Measurements from ENCODE around the gene CYP1B1. TPM values are rescaled to one million over a fixed set of nuclear protein-coding genes. Genes with fewer than 3 reads are reported as not detected.
"Not testable (repeated sequence)": the region's sequence is repeated elsewhere in the genome, so short reads cannot be mapped to it uniquely, and the experiment has no call there.

The CYP1B1 gene
- total RNA-seq, 1 experiment from 2014 or later = 36.3 TPM

DNA sequence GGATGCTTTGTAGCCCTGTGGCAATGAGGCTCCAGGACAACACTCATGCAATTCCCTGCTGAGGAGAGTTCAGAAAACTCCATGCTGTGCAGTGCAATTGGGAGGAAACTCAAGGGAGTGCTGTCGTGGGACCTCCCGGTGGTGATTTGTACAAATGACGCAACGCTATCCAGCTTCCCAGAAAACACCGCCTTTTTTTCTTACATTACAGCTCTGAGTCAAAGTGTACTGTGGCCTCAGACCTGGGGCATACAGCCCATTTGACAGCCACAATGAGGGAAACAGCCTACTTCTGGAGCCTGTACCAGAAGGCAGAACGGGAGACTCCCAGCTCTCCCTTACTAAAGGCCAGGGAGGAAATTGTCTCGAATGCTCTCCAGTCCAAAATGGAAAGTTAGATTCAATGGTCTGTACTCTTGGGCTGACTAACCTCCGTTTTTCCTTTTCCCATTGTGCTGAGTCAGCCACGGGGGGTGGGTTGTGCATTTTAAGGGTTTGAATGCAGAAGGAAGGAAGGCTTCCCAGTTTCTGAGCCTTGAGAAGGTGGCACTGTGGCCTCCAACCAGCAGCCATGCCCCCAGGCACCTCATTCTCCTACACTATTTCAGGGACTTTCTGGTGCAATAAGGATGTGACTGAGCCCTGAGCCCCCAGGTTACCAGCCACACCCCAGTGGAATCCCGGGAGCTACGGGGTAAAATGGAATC is 16.4 kb upstream of the CYP1B1 start:
- no peaks in the 10 kb centered on the region for H3K9me3 ChIP-seq (ENCODE audit: insufficient read depth, low read depth)
- H3F3A ChIP-seq (ENCODE audit: insufficient read depth, low read depth) = peaks cover 57% of the 10 kb centered on the region
- no peaks in the 10 kb centered on the region for H3K27me3 ChIP-seq (ENCODE audit: insufficient read depth, low read depth)
- H3K27ac ChIP-seq = peak overlapping the region; percentile 92
- H3K9me2 ChIP-seq (ENCODE audit: insufficient read depth) = no peaks in the 10 kb centered on the region
- peak overlapping the region; percentile 35; the same call in 1 of the 2 replicates for H2AFZ ChIP-seq
- peak; percentile 50 to 88 for DNase-seq
- TF ChIP-seq, protein P1, sequence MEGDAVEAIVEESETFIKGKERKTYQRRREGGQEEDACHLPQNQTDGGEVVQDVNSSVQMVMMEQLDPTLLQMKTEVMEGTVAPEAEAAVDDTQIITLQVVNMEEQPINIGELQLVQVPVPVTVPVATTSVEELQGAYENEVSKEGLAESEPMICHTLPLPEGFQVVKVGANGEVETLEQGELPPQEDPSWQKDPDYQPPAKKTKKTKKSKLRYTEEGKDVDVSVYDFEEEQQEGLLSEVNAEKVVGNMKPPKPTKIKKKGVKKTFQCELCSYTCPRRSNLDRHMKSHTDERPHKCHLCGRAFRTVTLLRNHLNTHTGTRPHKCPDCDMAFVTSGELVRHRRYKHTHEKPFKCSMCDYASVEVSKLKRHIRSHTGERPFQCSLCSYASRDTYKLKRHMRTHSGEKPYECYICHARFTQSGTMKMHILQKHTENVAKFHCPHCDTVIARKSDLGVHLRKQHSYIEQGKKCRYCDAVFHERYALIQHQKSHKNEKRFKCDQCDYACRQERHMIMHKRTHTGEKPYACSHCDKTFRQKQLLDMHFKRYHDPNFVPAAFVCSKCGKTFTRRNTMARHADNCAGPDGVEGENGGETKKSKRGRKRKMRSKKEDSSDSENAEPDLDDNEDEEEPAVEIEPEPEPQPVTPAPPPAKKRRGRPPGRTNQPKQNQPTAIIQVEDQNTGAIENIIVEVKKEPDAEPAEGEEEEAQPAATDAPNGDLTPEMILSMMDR (conservative IDR thresholded peaks at IDR 0.05) = no peak
- TF ChIP-seq EZH2 (IDR thresholded peaks at IDR 0.05; ENCODE audit: low read depth) = no peak
- no peaks in the 10 kb centered on the region for H3K36me3 ChIP-seq (ENCODE audit: low read depth)
- peak overlapping the region; percentile 24; the same call in 1 of the 2 replicates for H3K4me3 ChIP-seq
- intact Hi-C loops (cut with micrococcal nuclease; ENCODE audit: unreplicated experiment) = loop anchor here (10.0 kb wide), 1 partner anchor 282 kb away; the partner anchor contains the start of gene ATL2
- peaks cover 23% of the 10 kb centered on the region for H3K79me2 ChIP-seq (ENCODE audit: low read depth)
- CTCF ChIA-PET = interaction anchor here (0.9 kb wide), 1 partner anchor 12 kb away, joined by 3 read pairs; no protein-coding TSS in a partner anchor
- H4K20me1 ChIP-seq (ENCODE audit: insufficient read depth) = no peaks in the 10 kb centered on the region
- no TSS peak for BruUV-seq (replicated peaks)
- POLR2A ChIA-PET (ENCODE audit: unreplicated experiment) = interaction anchor here (0.7 to 0.8 kb wide), 4 partner anchors 12 to 16 kb away, joined by 3 to 7 read pairs (median 4); no protein-coding TSS in a partner anchor
- H3K4me2 ChIP-seq = peak overlapping the region; percentile 69
- H3K4me1 ChIP-seq (replicated peaks; ENCODE audit: insufficient read depth) = peaks cover 60% of the 10 kb centered on the region

DNA sequence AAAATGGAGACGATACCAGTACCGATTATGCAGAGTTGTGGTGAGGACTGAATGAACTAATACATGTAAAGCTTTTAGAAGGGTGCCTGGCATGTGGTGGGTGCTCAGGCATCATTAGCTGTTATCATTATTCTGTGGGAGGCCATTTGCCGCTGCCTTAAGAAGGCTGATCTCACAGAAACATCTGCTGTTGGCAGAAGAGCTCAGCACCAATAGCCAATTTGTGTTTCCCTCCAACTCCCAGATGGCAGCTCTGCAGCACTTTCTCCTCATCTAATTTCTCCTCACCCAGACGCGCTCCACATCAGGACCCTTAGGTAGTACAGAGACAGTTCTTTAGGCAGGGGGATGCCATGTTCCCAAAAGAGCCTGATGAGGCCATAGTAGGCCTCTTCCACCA is 15.8 kb upstream of the CYP1B1 start:
- H3K79me2 ChIP-seq (ENCODE audit: low read depth) = peaks cover 22% of the 10 kb centered on the region
- H3K27me3 ChIP-seq (ENCODE audit: insufficient read depth, low read depth) = no peaks in the 10 kb centered on the region
- peaks cover 51% of the 10 kb centered on the region for H3F3A ChIP-seq (ENCODE audit: insufficient read depth, low read depth)
- peak overlapping the region; percentile 69 for H3K4me2 ChIP-seq
- H3K4me1 ChIP-seq (replicated peaks; ENCODE audit: insufficient read depth) = peaks cover 54% of the 10 kb centered on the region
- no peaks in the 10 kb centered on the region for H3K9me2 ChIP-seq (ENCODE audit: insufficient read depth)
- H3K36me3 ChIP-seq (ENCODE audit: low read depth) = no peaks in the 10 kb centered on the region
- DNase-seq = no peak
- no peaks in the 10 kb centered on the region for H3K9me3 ChIP-seq (ENCODE audit: insufficient read depth, low read depth)
- intact Hi-C loops (cut with micrococcal nuclease; ENCODE audit: unreplicated experiment) = loop anchor here (10.0 kb wide), 1 partner anchor 283 kb away; the partner anchor contains the start of gene ATL2
- peak overlapping the region; percentile 35; the same call in 1 of the 2 replicates for H2AFZ ChIP-seq
- TF ChIP-seq, protein P1 (conservative IDR thresholded peaks at IDR 0.05) = no peak
- no peak for TF ChIP-seq EZH2 (IDR thresholded peaks at IDR 0.05; ENCODE audit: low read depth)
- no peaks in the 10 kb centered on the region for H4K20me1 ChIP-seq (ENCODE audit: insufficient read depth)
- H3K4me3 ChIP-seq = peak overlapping the region; percentile 24; the same call in 1 of the 2 replicates
- H3K27ac ChIP-seq = peak overlapping the region; percentile 92
- BruUV-seq (replicated peaks) = no TSS peak
- POLR2A ChIA-PET (ENCODE audit: unreplicated experiment) = interaction anchor here (0.7 kb wide), 2 partner anchors 13 to 14 kb away, joined by 3 to 4 read pairs; no protein-coding TSS in a partner anchor
- CTCF ChIA-PET = no interaction called here

DNA sequence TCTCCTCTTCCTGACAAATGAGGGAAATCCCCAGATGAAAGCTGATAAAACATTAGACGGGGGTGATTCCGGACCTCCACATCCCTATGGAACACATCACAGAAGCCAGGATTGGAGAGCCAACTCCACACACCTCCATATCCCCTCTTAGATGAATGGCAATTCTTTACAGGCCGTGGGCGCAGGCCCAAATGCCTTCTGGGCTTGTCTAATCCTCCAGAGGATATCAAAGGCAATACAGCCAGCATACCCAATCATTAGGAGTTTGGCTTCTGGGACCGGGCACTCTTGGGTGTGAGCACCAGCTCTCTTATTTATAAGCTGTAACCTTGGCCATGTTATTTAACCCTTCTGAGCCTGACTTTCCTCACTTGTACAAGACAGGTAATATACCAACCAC is 15.0 kb upstream of the CYP1B1 start:
- no peaks in the 10 kb centered on the region for H4K20me1 ChIP-seq (ENCODE audit: insufficient read depth)
- TF ChIP-seq EZH2 (IDR thresholded peaks at IDR 0.05; ENCODE audit: low read depth) = no peak
- TF ChIP-seq, protein P1 (conservative IDR thresholded peaks at IDR 0.05) = no peak
- no peak overlapping the region for H2AFZ ChIP-seq
- H3K4me1 ChIP-seq (replicated peaks; ENCODE audit: insufficient read depth) = peaks cover 48% of the 10 kb centered on the region
- DNase-seq = no peak
- no TSS peak for BruUV-seq (replicated peaks)
- peak overlapping the region; percentile 92 for H3K27ac ChIP-seq
- H3K4me2 ChIP-seq = no peak overlapping the region
- H3K4me3 ChIP-seq = no peak overlapping the region
- intact Hi-C loops (cut with micrococcal nuclease; ENCODE audit: unreplicated experiment) = loop anchor here (10.0 kb wide), 1 partner anchor 284 kb away; the partner anchor contains the start of gene ATL2
- H3K27me3 ChIP-seq (ENCODE audit: insufficient read depth, low read depth) = no peaks in the 10 kb centered on the region
- H3K79me2 ChIP-seq (ENCODE audit: low read depth) = peaks cover 22% of the 10 kb centered on the region
- ChIA-PET CTCF (interaction anchor here (1.1 kb wide), 1 partner anchor 14 kb away, joined by 4 read pairs; no protein-coding TSS in a partner anchor), POLR2A (ENCODE audit: unreplicated experiment) (no interaction called here)
- no peaks in the 10 kb centered on the region for H3K9me2 ChIP-seq (ENCODE audit: insufficient read depth)
- H3F3A ChIP-seq (ENCODE audit: insufficient read depth, low read depth) = peaks cover 46% of the 10 kb centered on the region
- H3K9me3 ChIP-seq (ENCODE audit: insufficient read depth, low read depth) = no peaks in the 10 kb centered on the region
- no peaks in the 10 kb centered on the region for H3K36me3 ChIP-seq (ENCODE audit: low read depth)

DNA sequence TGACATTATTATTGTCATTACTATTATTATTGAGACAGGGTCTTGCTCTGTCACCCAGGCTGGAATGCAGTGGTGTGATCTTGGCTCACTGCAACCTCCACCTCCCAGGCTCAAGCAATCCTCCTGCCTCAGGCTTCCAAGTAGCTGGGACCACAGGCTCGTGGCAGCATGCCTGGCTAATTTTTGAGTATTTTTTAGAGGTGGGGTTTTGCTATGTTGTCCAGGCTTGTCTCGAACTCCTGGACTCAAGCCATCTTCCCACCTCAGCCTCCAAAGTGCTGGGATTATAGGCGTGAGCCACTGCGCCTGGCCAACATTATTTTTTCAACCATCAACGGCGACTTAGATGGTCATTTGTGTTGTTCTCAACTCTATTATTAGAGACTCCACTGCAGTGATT is 14.3 kb upstream of the CYP1B1 start:
- CTCF ChIA-PET = interaction anchor here (1.1 kb wide), 1 partner anchor 13 kb away, joined by 4 read pairs; no protein-coding TSS in a partner anchor
- H3K36me3 ChIP-seq (ENCODE audit: low read depth); H3K9me3 ChIP-seq (ENCODE audit: insufficient read depth, low read depth); H3K4me2 ChIP-seq; DNase-seq; H3K4me3 ChIP-seq; BruUV-seq (replicated peaks); H2AFZ ChIP-seq; H3K27ac ChIP-seq; POLR2A ChIA-PET (ENCODE audit: unreplicated experiment); H3K27me3 ChIP-seq (ENCODE audit: insufficient read depth, low read depth); H4K20me1 ChIP-seq (ENCODE audit: insufficient read depth); H3K9me2 ChIP-seq (ENCODE audit: insufficient read depth): not testable (repeated sequence)
- Histone ChIP-seq H3F3A (ENCODE audit: insufficient read depth, low read depth) (peaks cover 38% of the 10 kb centered on the region), H3K79me2 (ENCODE audit: low read depth) (peaks cover 22% of the 10 kb centered on the region), H3K4me1 (replicated peaks; ENCODE audit: insufficient read depth) (peaks cover 40% of the 10 kb centered on the region)
- intact Hi-C loops (cut with micrococcal nuclease; ENCODE audit: unreplicated experiment) = loop anchor here (10.0 kb wide), 1 partner anchor 285 kb away; the partner anchor contains the start of gene ATL2
